ACC112 (cell line): ENCODE data around the gene EBF3.
A peak's percentile ranks its signal among the peaks of the same experiment; 100 is the strongest.

Experiments
- H2AFZ ChIP-seq: fragments of 200-600 bp; sonication (generic); one replicate; pipeline ENCODE4 v1.6.0; 2017; ENCODE audit warnings: antibody characterized with exemption, low read length; ENCODE audit not compliant: unreplicated experiment
- H3K27ac ChIP-seq: fragments of 200-600 bp; sonication (generic); 2 replicates; pipeline ENCODE4 v1.5.1; 2014; ENCODE audit warnings: low read depth, mild to moderate bottlenecking, antibody characterized with exemption, low read length, moderate library complexity
- H3K27me3 ChIP-seq: fragments of 200-600 bp; sonication (generic); 2 replicates; pipeline ENCODE4 v1.6.1; 2014; ENCODE audit warnings: mild to moderate bottlenecking, antibody characterized with exemption, low read length, moderate library complexity, mixed read lengths; ENCODE audit not compliant: insufficient read depth
- H3K36me3 ChIP-seq: fragments of 200-600 bp; sonication (generic); 2 replicates; pipeline ENCODE4 v1.6.1; 2016; ENCODE audit warnings: mild to moderate bottlenecking, antibody characterized with exemption, low read length, moderate library complexity, mixed read lengths; ENCODE audit not compliant: insufficient read depth
- H3K4me1 ChIP-seq: fragments of 200-600 bp; sonication (generic); one replicate; pipeline ENCODE4 v1.6.1; 2016; ENCODE audit warnings: low read length, mixed read lengths; ENCODE audit not compliant: insufficient read depth, unreplicated experiment, control insufficient read depth
- H3K4me3 ChIP-seq: fragments of 200-600 bp; sonication (generic); 2 replicates; pipeline ENCODE4 v1.5.1; 2014; ENCODE audit warnings: mild to moderate bottlenecking, low read depth, low read length
- H3K79me2 ChIP-seq: fragments of 200-600 bp; sonication (generic); one replicate; pipeline ENCODE4 v1.6.0; 2016; ENCODE audit warnings: low read length; ENCODE audit not compliant: control insufficient read depth, unreplicated experiment, insufficient read depth

EBF3 gene

GRCh38 chr10:129970465-129971364, 6.6 kb upstream of the EBF3 start:
- H3K27ac ChIP-seq, result no peak overlapping the region
- peak overlapping the region; percentile 72 for H3K4me3 ChIP-seq
- peaks cover 79% of the 10 kb centered on the region for H3K27me3 ChIP-seq
- H2AFZ ChIP-seq, result peak overlapping the region; percentile 57
- H3K36me3 ChIP-seq, result no peaks in the 10 kb centered on the region
- no peaks in the 10 kb centered on the region for H3K79me2 ChIP-seq
- H3K4me1 ChIP-seq, result peaks cover 4% of the 10 kb centered on the region

- Histone ChIP-seq H3K4me1 (peaks cover 4% of the 10 kb centered on the region), H2AFZ (no peak overlapping the region), H3K27ac (no peak overlapping the region), H3K79me2 (no peaks in the 10 kb centered on the region), H3K27me3 (peaks cover 82% of the 10 kb centered on the region), H3K4me3 (peak overlapping the region; percentile 72), H3K36me3 (no peaks in the 10 kb centered on the region)
Observed at GRCh38 chr10:129969911-129970464, 5.9 kb upstream of the EBF3 start.

GRCh38 chr10:129969184-129969910, 5.3 kb upstream of the EBF3 start:
- no peaks in the 10 kb centered on the region for H3K36me3 ChIP-seq
- no peak overlapping the region for H2AFZ ChIP-seq
- H3K79me2 ChIP-seq, result no peaks in the 10 kb centered on the region
- peaks cover 4% of the 10 kb centered on the region for H3K4me1 ChIP-seq
- H3K4me3 ChIP-seq, result peak overlapping the region; percentile 72
- H3K27me3 ChIP-seq, result peaks cover 81% of the 10 kb centered on the region
- no peak overlapping the region for H3K27ac ChIP-seq

- Histone ChIP-seq H3K27ac (no peak overlapping the region), H2AFZ (no peak overlapping the region), H3K79me2 (no peaks in the 10 kb centered on the region), H3K36me3 (no peaks in the 10 kb centered on the region), H3K27me3 (peaks cover 80% of the 10 kb centered on the region), H3K4me1 (peaks cover 4% of the 10 kb centered on the region), H3K4me3 (peak overlapping the region; percentile 72)
Observed at GRCh38 chr10:129968853-129969183, 4.7 kb upstream of the EBF3 start.

- Histone ChIP-seq H3K27me3 (peaks cover 74% of the 10 kb centered on the region), H3K4me3 (no peak overlapping the region), H3K79me2 (peaks cover under 1% of the 10 kb centered on the region), H2AFZ (no peak overlapping the region), H3K4me1 (peaks cover 4% of the 10 kb centered on the region), H3K27ac (no peak overlapping the region), H3K36me3 (no peaks in the 10 kb centered on the region)
Observed at GRCh38 chr10:129968020-129968852, 4.2 kb upstream of the EBF3 start.

DNA sequence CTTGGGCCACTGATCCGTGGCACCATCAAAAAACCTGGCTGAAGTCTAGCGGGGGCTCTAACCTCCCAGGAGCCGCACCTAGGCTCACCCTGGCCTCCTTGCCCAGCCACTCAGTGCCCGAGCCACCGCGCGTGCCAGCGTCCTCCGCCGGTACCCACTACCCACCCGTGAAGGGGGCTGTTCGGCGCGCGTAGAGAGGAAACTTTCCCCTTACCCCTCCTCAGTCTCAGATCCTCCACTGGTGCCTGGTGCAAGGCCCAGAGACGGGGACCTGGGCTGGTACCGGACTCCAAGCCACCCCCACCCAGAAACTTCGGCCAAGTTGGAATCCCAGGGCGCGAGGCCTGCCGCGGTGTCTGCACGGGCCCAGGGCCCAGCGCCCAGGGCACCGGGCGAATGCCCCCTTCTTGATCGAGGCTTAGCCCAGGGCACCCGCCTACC, 3.5 kb upstream of the EBF3 start:
- peaks cover 4% of the 10 kb centered on the region for H3K4me1 ChIP-seq
- no peaks in the 10 kb centered on the region for H3K36me3 ChIP-seq
- H2AFZ ChIP-seq, result no peak overlapping the region
- H3K4me3 ChIP-seq, result no peak overlapping the region
- H3K27me3 ChIP-seq, result peaks cover 70% of the 10 kb centered on the region
- no peak overlapping the region for H3K27ac ChIP-seq
- H3K79me2 ChIP-seq, result peaks cover 7% of the 10 kb centered on the region

GRCh38 chr10:129966889-129967578, 3.0 kb upstream of the EBF3 start:
- Histone ChIP-seq H3K36me3 (no peaks in the 10 kb centered on the region), H3K4me3 (no peak overlapping the region), H3K27me3 (peaks cover 64% of the 10 kb centered on the region), H3K27ac (no peak overlapping the region), H2AFZ (no peak overlapping the region), H3K79me2 (peaks cover 12% of the 10 kb centered on the region), H3K4me1 (peaks cover 4% of the 10 kb centered on the region)

DNA sequence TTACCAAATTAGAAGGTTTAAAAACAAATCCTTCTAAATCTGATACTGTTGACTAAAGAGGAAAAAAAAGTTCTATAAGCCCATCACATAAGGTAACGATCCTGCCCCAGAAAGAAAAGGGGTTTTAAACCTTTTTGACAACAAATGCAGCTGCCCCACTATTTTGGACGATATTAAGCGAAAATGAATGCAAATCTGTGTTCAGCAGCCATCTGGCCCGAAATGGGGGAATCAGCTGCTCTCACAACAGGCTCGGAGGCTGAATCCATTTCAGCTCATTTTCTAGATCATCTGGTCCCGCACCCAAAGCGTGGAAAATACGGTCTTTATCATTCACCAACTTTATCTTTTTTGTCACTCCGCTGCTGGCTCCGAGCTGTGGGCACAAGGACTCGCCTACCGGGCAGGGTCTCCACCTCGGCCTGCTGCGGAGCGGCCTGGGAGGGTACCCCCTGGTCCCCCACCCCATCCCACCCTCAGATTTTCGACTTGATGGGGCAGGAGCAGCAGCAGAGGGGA, 2.4 kb upstream of the EBF3 start:
- peaks cover 17% of the 10 kb centered on the region for H3K79me2 ChIP-seq
- peaks cover 62% of the 10 kb centered on the region for H3K27me3 ChIP-seq
- no peak overlapping the region for H3K27ac ChIP-seq
- H3K36me3 ChIP-seq, result no peaks in the 10 kb centered on the region
- no peak overlapping the region for H3K4me3 ChIP-seq
- H2AFZ ChIP-seq, result no peak overlapping the region
- H3K4me1 ChIP-seq, result peaks cover 4% of the 10 kb centered on the region

DNA sequence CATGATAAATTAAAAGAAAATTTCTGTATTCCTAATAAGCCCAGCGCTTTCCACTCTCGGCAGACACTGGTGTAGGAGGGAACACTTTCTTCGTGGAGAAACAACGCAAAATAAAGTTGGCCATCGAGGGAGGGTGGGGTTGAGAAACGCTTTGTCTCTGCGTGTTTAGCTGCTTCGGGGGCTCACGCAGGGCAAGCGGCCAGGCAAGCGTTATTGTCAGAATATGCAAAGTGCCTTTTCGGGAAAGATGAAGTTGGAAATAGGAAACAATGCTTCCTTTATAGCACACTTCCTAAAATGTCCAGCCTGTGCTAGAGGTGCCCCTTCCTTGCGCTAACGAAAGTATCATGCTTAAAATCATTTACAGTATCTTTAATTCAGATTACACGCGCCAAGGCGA, 1.9 kb upstream of the EBF3 start:
- no peak overlapping the region for H3K27ac ChIP-seq
- no peak overlapping the region for H3K4me3 ChIP-seq
- no peak overlapping the region for H2AFZ ChIP-seq
- peaks cover 60% of the 10 kb centered on the region for H3K27me3 ChIP-seq
- peaks cover 21% of the 10 kb centered on the region for H3K79me2 ChIP-seq
- no peaks in the 10 kb centered on the region for H3K36me3 ChIP-seq
- peaks cover 4% of the 10 kb centered on the region for H3K4me1 ChIP-seq
